ENCODE data around the gene CADPS2.

The CADPS2 gene

DNA sequence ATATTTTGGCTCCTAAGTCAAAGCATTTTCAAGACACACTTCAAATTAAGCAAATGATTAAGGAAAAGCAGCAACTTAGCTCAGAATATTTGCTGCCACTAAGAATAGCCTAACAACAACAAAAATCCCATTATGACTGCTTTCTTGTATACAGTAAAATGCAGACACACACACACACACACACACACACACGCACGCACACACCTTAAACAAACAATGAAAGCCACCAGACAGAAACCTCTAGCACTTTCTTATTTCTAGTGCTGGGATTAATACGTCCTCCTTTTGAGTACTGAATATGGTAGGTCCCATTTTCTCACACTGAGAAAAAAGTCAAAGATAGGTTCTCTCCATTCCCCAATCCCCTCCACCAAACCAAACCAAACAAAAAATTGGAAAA is 558.3 kb downstream of the CADPS2 start:
- Histone ChIP-seq H3K27me3 (no peaks in the 10 kb centered on the region), H3K4me1 (ENCODE audit: control insufficient read depth in 1 of 2, insufficient read depth in 1 of 2, low read depth in 1 of 2, low read length in 1 of 2) (no peaks in the 10 kb centered on the region), H3K4me3 (ENCODE audit: low read depth in 1 of 2, low read length in 1 of 2) (no peak overlapping the region), H3K36me3 (no peaks in the 10 kb centered on the region), H3K27ac (no peak overlapping the region), H3K9me3 (no peaks in the 10 kb centered on the region)
- TF ChIP-seq, protein P1, sequence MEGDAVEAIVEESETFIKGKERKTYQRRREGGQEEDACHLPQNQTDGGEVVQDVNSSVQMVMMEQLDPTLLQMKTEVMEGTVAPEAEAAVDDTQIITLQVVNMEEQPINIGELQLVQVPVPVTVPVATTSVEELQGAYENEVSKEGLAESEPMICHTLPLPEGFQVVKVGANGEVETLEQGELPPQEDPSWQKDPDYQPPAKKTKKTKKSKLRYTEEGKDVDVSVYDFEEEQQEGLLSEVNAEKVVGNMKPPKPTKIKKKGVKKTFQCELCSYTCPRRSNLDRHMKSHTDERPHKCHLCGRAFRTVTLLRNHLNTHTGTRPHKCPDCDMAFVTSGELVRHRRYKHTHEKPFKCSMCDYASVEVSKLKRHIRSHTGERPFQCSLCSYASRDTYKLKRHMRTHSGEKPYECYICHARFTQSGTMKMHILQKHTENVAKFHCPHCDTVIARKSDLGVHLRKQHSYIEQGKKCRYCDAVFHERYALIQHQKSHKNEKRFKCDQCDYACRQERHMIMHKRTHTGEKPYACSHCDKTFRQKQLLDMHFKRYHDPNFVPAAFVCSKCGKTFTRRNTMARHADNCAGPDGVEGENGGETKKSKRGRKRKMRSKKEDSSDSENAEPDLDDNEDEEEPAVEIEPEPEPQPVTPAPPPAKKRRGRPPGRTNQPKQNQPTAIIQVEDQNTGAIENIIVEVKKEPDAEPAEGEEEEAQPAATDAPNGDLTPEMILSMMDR (IDR thresholded peaks at IDR 0.05), result no peak

- H3K27ac ChIP-seq, result no peak overlapping the region
- no peaks in the 10 kb centered on the region for H3K9me3 ChIP-seq
- peaks cover 78% of the 10 kb centered on the region for H3K27me3 ChIP-seq
- no peak overlapping the region for H3K4me3 ChIP-seq (ENCODE audit: low read depth in 1 of 2, low read length in 1 of 2)
- H3K36me3 ChIP-seq, result no peaks in the 10 kb centered on the region
- no peaks in the 10 kb centered on the region for H3K4me1 ChIP-seq (ENCODE audit: control insufficient read depth in 1 of 2, insufficient read depth in 1 of 2, low read depth in 1 of 2, low read length in 1 of 2)
- TF ChIP-seq, protein P1 (IDR thresholded peaks at IDR 0.05), result no peak
Measured at GRCh38 chr7:122316467-122317388, 569.5 kb downstream of the CADPS2 start.

DNA sequence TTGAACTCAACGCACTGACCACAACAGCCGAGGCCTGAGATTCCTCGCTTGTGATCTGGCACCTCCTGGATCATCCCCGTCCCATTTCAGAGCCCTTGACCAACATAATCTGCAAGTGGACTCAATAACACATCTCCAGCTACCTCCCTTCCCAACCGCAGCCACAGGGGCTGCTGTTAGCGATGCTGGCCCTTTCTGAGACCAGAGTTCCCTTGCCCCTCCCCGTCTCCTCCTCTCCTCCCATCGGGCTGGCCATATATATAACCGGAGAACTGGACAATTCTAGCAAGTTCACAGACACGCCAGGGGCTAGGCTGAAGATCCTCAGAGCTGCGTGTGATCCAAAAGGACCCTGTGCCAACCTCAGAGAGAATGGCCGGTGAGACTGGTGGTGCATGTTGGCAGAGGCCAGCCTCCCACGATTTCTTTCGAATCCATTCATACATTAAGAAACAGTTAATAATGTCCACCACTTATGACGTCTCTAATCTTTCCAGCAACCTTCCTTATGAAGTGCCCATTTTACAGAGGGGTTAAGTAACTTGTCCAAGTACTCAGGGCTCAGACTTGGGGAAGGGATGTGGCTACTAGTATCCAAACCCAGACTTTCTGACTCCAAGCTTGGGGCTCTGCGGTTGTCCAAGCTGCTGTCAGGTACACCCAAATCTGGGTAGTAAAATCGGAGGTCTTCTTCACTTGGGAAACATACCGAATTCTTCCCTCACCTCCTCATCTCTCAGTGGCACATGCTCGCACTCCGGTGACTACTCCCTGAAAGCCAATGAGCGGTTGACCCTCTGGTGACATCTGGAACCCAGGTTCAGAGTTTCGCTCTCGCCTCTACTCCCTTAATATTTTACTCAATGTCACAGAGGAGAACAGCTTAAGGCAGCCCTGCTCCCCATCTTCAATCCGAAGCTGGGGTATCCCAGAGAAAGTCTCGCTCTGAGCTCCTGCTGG is 570.5 kb downstream of the CADPS2 start:
- H3K27ac ChIP-seq, result no peak overlapping the region
- TF ChIP-seq, protein P1 (IDR thresholded peaks at IDR 0.05), result no peak
- H3K4me3 ChIP-seq (ENCODE audit: low read depth in 1 of 2, low read length in 1 of 2), result no peak overlapping the region
- peaks cover 88% of the 10 kb centered on the region for H3K27me3 ChIP-seq
- H3K9me3 ChIP-seq, result no peaks in the 10 kb centered on the region
- no peaks in the 10 kb centered on the region for H3K36me3 ChIP-seq
- H3K4me1 ChIP-seq (ENCODE audit: control insufficient read depth in 1 of 2, insufficient read depth in 1 of 2, low read depth in 1 of 2, low read length in 1 of 2), result no peaks in the 10 kb centered on the region

- Histone ChIP-seq H3K4me1 (ENCODE audit: control insufficient read depth in 1 of 2, insufficient read depth in 1 of 2, low read depth in 1 of 2, low read length in 1 of 2) (no peaks in the 10 kb centered on the region), H3K9me3 (no peaks in the 10 kb centered on the region), H3K27ac (no peak overlapping the region), H3K4me3 (ENCODE audit: low read depth in 1 of 2, low read length in 1 of 2) (no peak overlapping the region), H3K27me3 (peaks cover 100% of the 10 kb centered on the region), H3K36me3 (no peaks in the 10 kb centered on the region)
- TF ChIP-seq, protein P1 (IDR thresholded peaks at IDR 0.05), result no peak
Measured at GRCh38 chr7:122314284-122314683, 572.0 kb downstream of the CADPS2 start.

GRCh38 chr7:122312789-122313188 is 573.5 kb downstream of the CADPS2 start:
- Histone ChIP-seq H3K4me3 (ENCODE audit: low read depth in 1 of 2, low read length in 1 of 2) (no peak overlapping the region), H3K27ac (no peak overlapping the region), H3K27me3 (peaks cover 100% of the 10 kb centered on the region), H3K9me3 (no peaks in the 10 kb centered on the region), H3K4me1 (ENCODE audit: control insufficient read depth in 1 of 2, insufficient read depth in 1 of 2, low read depth in 1 of 2, low read length in 1 of 2) (no peaks in the 10 kb centered on the region), H3K36me3 (no peaks in the 10 kb centered on the region)
- TF ChIP-seq, protein P1 (IDR thresholded peaks at IDR 0.05), result no peak
